GM18907 (cell line): ENCODE data around the gene ZNF682.
"Not testable (repeated sequence)": the region's sequence is repeated elsewhere in the genome, so short reads cannot be mapped to it uniquely, and the experiment has no call there.

Experiments used
- ATAC-seq: cut with Tn5 transposase; IDR thresholded peaks from one replicate; pipeline ENCODE4 v1.9.1; 2021; ENCODE audit warnings: mild to moderate bottlenecking, moderate library complexity; ENCODE audit not compliant: unreplicated experiment

The ZNF682 gene

GRCh38 chr19:20005741-20006140 is 33.6 kb downstream of the ZNF682 start:
- no peak for ATAC-seq

GRCh38 chr19:19997656-19998268 is 41.5 kb downstream of the ZNF682 start:
- ATAC-seq: no peak

GRCh38 chr19:19966862-19967261 is 72.4 kb downstream of the ZNF682 start:
- ATAC-seq: no peak

- not testable (repeated sequence) for ATAC-seq
Measured at GRCh38 chr19:19966126-19966525, 73.2 kb downstream of the ZNF682 start.

GRCh38 chr19:19964416-19964815 is 74.9 kb downstream of the ZNF682 start:
- ATAC-seq: no peak

GRCh38 chr19:19959151-19959799 is 80.0 kb downstream of the ZNF682 start:
- ATAC-seq: not testable (repeated sequence)

- not testable (repeated sequence) for ATAC-seq
Measured at GRCh38 chr19:19957766-19958165, 81.5 kb downstream of the ZNF682 start.

- ATAC-seq: no peak
Measured at GRCh38 chr19:19956434-19957075, 82.8 kb downstream of the ZNF682 start.

GRCh38 chr19:19955208-19955607 is 84.1 kb downstream of the ZNF682 start:
- no peak for ATAC-seq
